SU-DHL-6 (cell line): ENCODE results near the gene RANBP1.

Source experiments
- CTCF ChIP-seq: fragments of 200-600 bp; sonication (generic); IDR thresholded peaks from one replicate; pipeline ENCODE4 v1.5.1; 2017; ENCODE audit warnings: antibody characterized with exemption, mild to moderate bottlenecking, low read length, moderate library complexity; ENCODE audit not compliant: insufficient read depth, poor library complexity, severe bottlenecking
- EZH2phosphoT487 ChIP-seq: fragments of 200-600 bp; sonication (generic), shearing (Covaris generic); conservative IDR thresholded peaks from 2 replicates; pipeline ENCODE4 v1.6.1; 2018; ENCODE audit warnings: mild to moderate bottlenecking, antibody characterized with exemption, low read length, moderate library complexity, mixed read lengths

GRCh38 chr22:20150381-20151275 is 34.7 kb downstream of the RANBP1 start, which contains the start of gene CCDC188:
- no peak for TF ChIP-seq CTCF
- TF ChIP-seq EZH2phosphoT487: no peak
